Activated T-helper 1 cell treated with anti-CD3 and anti-CD28 coated beads, Interleukin-2, amount 50 U/mL, for 16 hours (primary cell): Measurements from ENCODE around the gene ABCD1.
"Not testable (repeated sequence)": the region's sequence is repeated elsewhere in the genome, so short reads cannot be mapped to it uniquely, and the experiment has no call there.

Experiments used
- DNase-seq, 2 donors: peaks; one replicate each; pipeline ENCODE4 v3.0.0-alpha.2; 2020; ENCODE audit warnings: low read depth in 1 of 2, low spot score in 1 of 2

ABCD1 gene

GRCh38 chrX:153733651-153734240 lies 9.1 kb downstream of the ABCD1 start:
- DNase-seq, result no peak

GRCh38 chrX:153734871-153735270 lies 10.2 kb downstream of the ABCD1 start:
- DNase-seq, result no peak

- DNase-seq, result no peak
Observed at GRCh38 chrX:153735274-153735673, 10.6 kb downstream of the ABCD1 start.

- DNase-seq, result no peak
Observed at GRCh38 chrX:153736071-153736820, 11.6 kb downstream of the ABCD1 start.

GRCh38 chrX:153736871-153737441 lies 12.3 kb downstream of the ABCD1 start:
- no peak for DNase-seq

- DNase-seq, result no peak
Observed at GRCh38 chrX:153738056-153738605, 13.5 kb downstream of the ABCD1 start.

GRCh38 chrX:153739754-153740486 lies 15.3 kb downstream of the ABCD1 start:
- no peak for DNase-seq

- no peak for DNase-seq
Observed at GRCh38 chrX:153740631-153741222, 16.1 kb downstream of the ABCD1 start.

GRCh38 chrX:153741446-153741845 lies 16.8 kb downstream of the ABCD1 start:
- DNase-seq, result no peak

GRCh38 chrX:153742111-153742510 lies 17.5 kb downstream of the ABCD1 start:
- not testable (repeated sequence) for DNase-seq

GRCh38 chrX:153742796-153743467 lies 18.3 kb downstream of the ABCD1 start:
- DNase-seq, result not testable (repeated sequence)

GRCh38 chrX:153743468-153744209 lies 19.0 kb downstream of the ABCD1 start:
- not testable (repeated sequence) for DNase-seq

GRCh38 chrX:153744210-153745066 lies 19.8 kb downstream of the ABCD1 start:
- no peak for DNase-seq

- not testable (repeated sequence) for DNase-seq
Observed at GRCh38 chrX:153745067-153745433, 20.4 kb downstream of the ABCD1 start.

- no peak for DNase-seq
Observed at GRCh38 chrX:153746359-153746758, 21.7 kb downstream of the ABCD1 start.

GRCh38 chrX:153746991-153747390 lies 22.3 kb downstream of the ABCD1 start:
- DNase-seq, result not testable (repeated sequence)

- not testable (repeated sequence) for DNase-seq
Observed at GRCh38 chrX:153749017-153749416, 24.4 kb downstream of the ABCD1 start.

GRCh38 chrX:153750127-153750774 lies 25.6 kb downstream of the ABCD1 start:
- DNase-seq, result no peak
